Measurements from ENCODE around the gene MAPK8IP2. TPM values are rescaled to one million over a fixed set of nuclear protein-coding genes. Genes with fewer than 3 reads are reported as not detected.
"Not testable (repeated sequence)": the region's sequence is repeated elsewhere in the genome, so short reads cannot be mapped to it uniquely, and the experiment has no call there.

Gene MAPK8IP2
- total and polyA plus RNA-seq, 2 of the 13 experiments (the other 11 are each of a cell fraction or from before 2014, with no cell fraction given), result 1.3 to 2.6 TPM

- TF ChIP-seq ZNF687 (CRISPR knock-in tag; IDR thresholded peaks at IDR 0.05) (peak; percentile 21; the same call in 1 of the 2 replicates), GATAD2A (CRISPR knock-in tag; IDR thresholded peaks at IDR 0.05) (peak; percentile 58), ZNF770 (CRISPR knock-in tag; IDR thresholded peaks at IDR 0.05) (0 out of 2 replicates have a peak, but pooled peaks have one; percentile 22), RXRA (CRISPR knock-in tag; IDR thresholded peaks at IDR 0.05) (0 out of 2 replicates have a peak, but pooled peaks have one; percentile 38), KAT8 (CRISPR knock-in tag; IDR thresholded peaks at IDR 0.05) (0 out of 2 replicates have a peak, but pooled peaks have one; percentile 12), POGZ (CRISPR knock-in tag; IDR thresholded peaks at IDR 0.05) (peak; percentile 30; the same call in 1 of the 2 replicates), SIX4 (CRISPR knock-in tag; IDR thresholded peaks at IDR 0.05) (0 out of 2 replicates have a peak, but pooled peaks have one; percentile 33), ZNF232 (CRISPR knock-in tag; IDR thresholded peaks at IDR 0.05; ENCODE audit: borderline replicate concordance) (peak; percentile 98), ZNF556 (CRISPR knock-in tag; IDR thresholded peaks at IDR 0.05; ENCODE audit: borderline replicate concordance) (peak; percentile 42; the same call in 1 of the 2 replicates), FOXA3 (CRISPR knock-in tag; IDR thresholded peaks at IDR 0.05) (peak; percentile 56; the same call in 1 of the 2 replicates), HOXA3 (CRISPR knock-in tag; IDR thresholded peaks at IDR 0.05) (peak; percentile 61; the same call in 1 of the 2 replicates), ZGPAT (CRISPR knock-in tag; IDR thresholded peaks at IDR 0.05) (peak; percentile 47; the same call in 1 of the 2 replicates), PPARG (CRISPR knock-in tag; conservative IDR thresholded peaks at IDR 0.05) (peak; percentile 65), GMEB1 (CRISPR knock-in tag; IDR thresholded peaks at IDR 0.05; ENCODE audit: borderline replicate concordance) (0 out of 2 replicates have a peak, but pooled peaks have one; percentile 19), PITX1 (CRISPR knock-in tag; IDR thresholded peaks at IDR 0.05) (peak; percentile 29; the same call in 1 of the 2 replicates), SP4 (CRISPR knock-in tag; IDR thresholded peaks at IDR 0.05) (0 out of 2 replicates have a peak, but pooled peaks have one; percentile 30), CBFB (CRISPR knock-in tag; IDR thresholded peaks at IDR 0.05) (0 out of 2 replicates have a peak, but pooled peaks have one; percentile 35), CEBPG (CRISPR knock-in tag; IDR thresholded peaks at IDR 0.05) (peak; percentile 76), HMG20B (CRISPR knock-in tag; conservative IDR thresholded peaks at IDR 0.05) (peak; percentile 38; the same call in 1 of the 2 replicates), FOXA1 (CRISPR knock-in tag; IDR thresholded peaks at IDR 0.05) (peak; percentile 23; the same call in 1 of the 2 replicates), ZNF614 (CRISPR knock-in tag; IDR thresholded peaks at IDR 0.05; ENCODE audit: borderline replicate concordance) (0 out of 2 replicates have a peak, but pooled peaks have one; percentile 27), ZNF124 (CRISPR knock-in tag; IDR thresholded peaks at IDR 0.05) (0 out of 2 replicates have a peak, but pooled peaks have one; percentile 19)
- TF ChIP-seq FOXA1 (IDR thresholded peaks at IDR 0.05), result not testable (repeated sequence)
These were observed 39.7 kb downstream of the MAPK8IP2 start (continued) for GRCh38 chr22:50640296-50640695.
